NCI-H1694 treated with DMSO at 0.1 percent for 48 hours (cell line): ENCODE results near the gene DYSF.
A peak's percentile ranks its signal among the peaks of the same experiment; 100 is the strongest.

ENCODE experiments used
- DNase-seq: peaks from one replicate; lab custom pipeline; 2025; lab: John Stamatoyannopoulos, UW

The DYSF gene

GRCh38 chr2:71552861-71553301 is 99.5 kb downstream of the DYSF start:
- no peak for DNase-seq

- no peak for DNase-seq
Observed at GRCh38 chr2:71554028-71554705, 100.8 kb downstream of the DYSF start.

GRCh38 chr2:71554706-71555056 is 101.3 kb downstream of the DYSF start:
- DNase-seq = no peak

- DNase-seq = no peak
Observed at GRCh38 chr2:71555798-71556454, 102.6 kb downstream of the DYSF start.

- no peak for DNase-seq
Observed at GRCh38 chr2:71556692-71557250, 103.4 kb downstream of the DYSF start.

- DNase-seq = no peak
Observed at GRCh38 chr2:71557321-71557720, 104.0 kb downstream of the DYSF start.

GRCh38 chr2:71558300-71559051 is 105.1 kb downstream of the DYSF start:
- DNase-seq = no peak

- DNase-seq = no peak
Observed at GRCh38 chr2:71559080-71559827, 105.9 kb downstream of the DYSF start.

GRCh38 chr2:71559828-71560637 is 106.7 kb downstream of the DYSF start:
- no peak for DNase-seq

GRCh38 chr2:71560638-71561011 is 107.3 kb downstream of the DYSF start:
- DNase-seq = peak; percentile 22

GRCh38 chr2:71561441-71562267 is 108.3 kb downstream of the DYSF start:
- DNase-seq = peak; percentile 33

- no peak for DNase-seq
Observed at GRCh38 chr2:71562518-71562917, 109.2 kb downstream of the DYSF start.

- no peak for DNase-seq
Observed at GRCh38 chr2:71563872-71564271, 110.5 kb downstream of the DYSF start.

- no peak for DNase-seq
Observed at GRCh38 chr2:71564361-71564760, 111.0 kb downstream of the DYSF start.

GRCh38 chr2:71564790-71565189 is 111.4 kb downstream of the DYSF start:
- DNase-seq = no peak

- DNase-seq = no peak
Observed at GRCh38 chr2:71566372-71566771, 113.0 kb downstream of the DYSF start.

GRCh38 chr2:71567625-71568024 is 114.3 kb downstream of the DYSF start:
- DNase-seq = no peak

- no peak for DNase-seq
Observed at GRCh38 chr2:71568103-71568502, 114.7 kb downstream of the DYSF start.

GRCh38 chr2:71570511-71570910 is 117.2 kb downstream of the DYSF start:
- DNase-seq = no peak

GRCh38 chr2:71570951-71571460 is 117.6 kb downstream of the DYSF start:
- no peak for DNase-seq
